K562 (cell line): ENCODE measurements around the gene FUBP3.
A peak's percentile ranks its signal among the peaks of the same experiment; 100 is the strongest.

ENCODE experiments used
- BCOR ChIP-seq: fragments of 450-650 bp; IDR thresholded peaks from 2 replicates; pipeline ENCODE4 v1.6.1; 2016
- CTCF ChIP-seq, 3 experiments: IDR thresholded peaks in 2 of 3; conservative IDR thresholded peaks in 1 of 3; 2 replicates each; pipeline ENCODE4 v1.5.1; 2011 to 2012; ENCODE audit warnings: low read length in 3 of 3, mild to moderate bottlenecking in 3 of 3, control low read depth in 2 of 3, improper control_type of control experiment in 1 of 3, inconsistent platforms in 1 of 3, low read depth in 1 of 3, mixed read lengths in 1 of 3, moderate library complexity in 1 of 3; ENCODE audit not compliant: insufficient read depth in 2 of 3
- GTF2B ChIP-seq: IDR thresholded peaks from 2 replicates; pipeline ENCODE4 v1.6.1; 2011; ENCODE audit not compliant: insufficient read length; ENCODE audit errors: extremely low read depth
- HOMEZ ChIP-seq: fragments of 250-450 bp; sonication (Bioruptor Pico); IDR thresholded peaks from 2 replicates; pipeline ENCODE4 v1.4.0; 2020; ENCODE audit warnings: mild to moderate bottlenecking, moderate library complexity
- NCOA2 ChIP-seq, 2 experiments: fragments of 450-650 bp; IDR thresholded peaks; 2 replicates each; pipeline ENCODE4 v1.6.1; 2018; ENCODE audit warnings: mild to moderate bottlenecking in 2 of 2, moderate library complexity in 1 of 2; ENCODE audit not compliant: partially characterized antibody in 2 of 2
- POLR2A ChIP-seq: fragments of 450-650 bp; conservative IDR thresholded peaks from 2 replicates; pipeline ENCODE4 v1.6.1; 2016
- POLR2AphosphoS5 ChIP-seq: IDR thresholded peaks from 2 replicates; pipeline ENCODE4 v1.6.1; 2011; ENCODE audit warnings: mild to moderate bottlenecking, low read depth, low read length, moderate library complexity; ENCODE audit not compliant: control insufficient read depth, insufficient read depth
- POU5F1 ChIP-seq: fragments of 150-350 bp; IDR thresholded peaks from 2 replicates; pipeline ENCODE4 v1.6.1; 2014; ENCODE audit warnings: borderline replicate concordance, low read length, low read depth, mild to moderate bottlenecking; ENCODE audit not compliant: partially characterized antibody
- SRF ChIP-seq, 2 experiments: fragments of 250-450, 450-650 bp in 1 of 2; sonication (Bioruptor Pico) in 1 of 2; sonication (generic) in 1 of 2; formaldehyde crosslinking; IDR thresholded peaks; 2 replicates each; pipeline versions ENCODE4 v1.5.0 to v1.5.1; 2020 to 2022; ENCODE audit warnings: mild to moderate bottlenecking in 1 of 2, missing genetic modification reagents in 1 of 2
- STAT6 ChIP-seq: sonication (generic); formaldehyde crosslinking; IDR thresholded peaks from 2 replicates; pipeline ENCODE4 v1.8.1; 2023; ENCODE audit warnings: mild to moderate bottlenecking, missing genetic modification reagents
- THRAP3 ChIP-seq: fragments of 450-650 bp; IDR thresholded peaks from 2 replicates; pipeline ENCODE4 v1.6.1; 2016; ENCODE audit warnings: mild to moderate bottlenecking, inconsistent platforms, borderline replicate concordance
- ZNF445 ChIP-seq: fragments of 250-450 bp; sonication (Bioruptor Pico); IDR thresholded peaks from 2 replicates; pipeline ENCODE4 v1.4.0; 2020; ENCODE audit warnings: low read depth, mild to moderate bottlenecking, moderate library complexity

- TF ChIP-seq STAT6 (CRISPR knock-in tag) (no peak), NCOA2 (IDR thresholded peaks at IDR 0.05; ENCODE audit: partially characterized antibody in 2 of 2) (no peak), POU5F1 (peak; percentile 13), THRAP3 (no peak), POLR2AphosphoS5 (no peak), ZNF445 (CRISPR knock-in tag) (no peak), SRF (CRISPR knock-in tag; IDR thresholded peaks at IDR 0.05) (peak in 1 of 2 experiments; percentile 62; a peak in 1 of 4 replicates), HOMEZ (no peak), POLR2A (no peak; the same call in none of the 2 replicates), CTCF (IDR thresholded peaks at IDR 0.05 in 2 of 3, conservative IDR thresholded peaks at IDR 0.05 in 1 of 3; ENCODE audit: insufficient read depth in 2 of 3, low read depth in 1 of 3, low read length in 3 of 3) (no peak), GTF2B (no peak), BCOR (peak; percentile 92)
Measured at GRCh38 chr9:130680836-130681768, 101.7 kb downstream of the FUBP3 start.
